ENCODE measurements around the gene CACYBP. TPM values are rescaled to one million over a fixed set of nuclear protein-coding genes. Genes with fewer than 3 reads are reported as not detected.
"Not testable (repeated sequence)": the region's sequence is repeated elsewhere in the genome, so short reads cannot be mapped to it uniquely, and the experiment has no call there.

CACYBP gene
- total RNA-seq, 1 experiment from 2014 or later: 183 TPM

GRCh38 chr1:175040324-175040879 is 40.7 kb downstream of the CACYBP start:
- Histone ChIP-seq H3K27me3 (replicated peaks; ENCODE audit: control insufficient read depth, insufficient read depth, low read length) (no peaks in the 10 kb centered on the region), H3K4me3 (ENCODE audit: low read depth, low read length) (no peak overlapping the region), H3K9me3 (no peaks in the 10 kb centered on the region), H3K4me1 (no peaks in the 10 kb centered on the region), H3K36me3 (ENCODE audit: control insufficient read depth, insufficient read depth, low read length) (no peaks in the 10 kb centered on the region)
- H3K36me3 Mint-ChIP-seq (ENCODE audit: insufficient read depth, unreplicated experiment): no peaks in the 10 kb centered on the region
- no peak overlapping the region for H3K4me3 Mint-ChIP-seq (ENCODE audit: unreplicated experiment)
- ChIA-PET CTCF (interaction anchor here (0.6 to 1.0 kb wide), 2 partner anchors 11 to 85 kb away, joined by 3 to 7 read pairs; no protein-coding TSS in a partner anchor), POLR2A (no interaction called here)
- peaks cover 7% of the 10 kb centered on the region for H3K4me1 Mint-ChIP-seq (ENCODE audit: low read depth, unreplicated experiment)
- TF ChIP-seq CTCF (IDR thresholded peaks at IDR 0.05; ENCODE audit: insufficient read depth in 1 of 2, low read depth in 1 of 2, low read length in 1 of 2, severe bottlenecking in 1 of 2, unreplicated experiment in 1 of 2): no peak
- H3K27me3 Mint-ChIP-seq (ENCODE audit: insufficient read depth, unreplicated experiment): no peaks in the 10 kb centered on the region
- no peaks in the 10 kb centered on the region for H3K9me3 Mint-ChIP-seq (ENCODE audit: unreplicated experiment)
- no peak overlapping the region for H3K27ac Mint-ChIP-seq (ENCODE audit: unreplicated experiment)
- no peak for DNase-seq
- intact Hi-C loops (cut with micrococcal nuclease; ENCODE audit: unreplicated experiment): no loop called here
- no TSS peak for BruUV-seq (replicated peaks)

- intact Hi-C loops (cut with micrococcal nuclease; ENCODE audit: unreplicated experiment): no loop called here
- H3K27me3 Mint-ChIP-seq (ENCODE audit: insufficient read depth, unreplicated experiment): peaks cover 2% of the 10 kb centered on the region
- no peaks in the 10 kb centered on the region for H3K36me3 Mint-ChIP-seq (ENCODE audit: insufficient read depth, unreplicated experiment)
- CTCF ChIA-PET: no interaction called here
- H3K4me3 Mint-ChIP-seq (ENCODE audit: unreplicated experiment): no peak overlapping the region
- no peak for TF ChIP-seq CTCF (IDR thresholded peaks at IDR 0.05; ENCODE audit: insufficient read depth in 1 of 2, low read depth in 1 of 2, low read length in 1 of 2, severe bottlenecking in 1 of 2, unreplicated experiment in 1 of 2)
- no peak overlapping the region for H3K27ac Mint-ChIP-seq (ENCODE audit: unreplicated experiment)
- Histone ChIP-seq H3K36me3 (ENCODE audit: control insufficient read depth, insufficient read depth, low read length) (no peaks in the 10 kb centered on the region), H3K27me3 (replicated peaks; ENCODE audit: control insufficient read depth, insufficient read depth, low read length) (no peaks in the 10 kb centered on the region), H3K4me3 (ENCODE audit: low read depth, low read length) (no peak overlapping the region), H3K4me1 (no peaks in the 10 kb centered on the region), H3K9me3 (no peaks in the 10 kb centered on the region)
- peaks cover 6% of the 10 kb centered on the region for H3K9me3 Mint-ChIP-seq (ENCODE audit: unreplicated experiment)
- no peak for DNase-seq
- POLR2A ChIA-PET: no interaction called here
- peaks cover 7% of the 10 kb centered on the region for H3K4me1 Mint-ChIP-seq (ENCODE audit: low read depth, unreplicated experiment)
- no TSS peak for BruUV-seq (replicated peaks)
These were observed 42.9 kb downstream of the CACYBP start for GRCh38 chr1:175042650-175043049.

GRCh38 chr1:175043824-175044223 is 44.1 kb downstream of the CACYBP start:
- H3K4me3 Mint-ChIP-seq (ENCODE audit: unreplicated experiment): no peak overlapping the region
- peaks cover 11% of the 10 kb centered on the region for H3K27me3 Mint-ChIP-seq (ENCODE audit: insufficient read depth, unreplicated experiment)
- intact Hi-C loops (cut with micrococcal nuclease; ENCODE audit: unreplicated experiment): no loop called here

GRCh38 chr1:175044591-175044990 is 44.8 kb downstream of the CACYBP start:
- H3K36me3 Mint-ChIP-seq (ENCODE audit: insufficient read depth, unreplicated experiment); H3K4me3 ChIP-seq (ENCODE audit: low read depth, low read length); DNase-seq; POLR2A ChIA-PET; BruUV-seq (replicated peaks); H3K36me3 ChIP-seq (ENCODE audit: control insufficient read depth, insufficient read depth, low read length); H3K4me1 Mint-ChIP-seq (ENCODE audit: low read depth, unreplicated experiment); H3K27ac Mint-ChIP-seq (ENCODE audit: unreplicated experiment); H3K9me3 ChIP-seq; H3K4me1 ChIP-seq; intact Hi-C loops (cut with micrococcal nuclease; ENCODE audit: unreplicated experiment); H3K4me3 Mint-ChIP-seq (ENCODE audit: unreplicated experiment); H3K27me3 ChIP-seq (replicated peaks; ENCODE audit: control insufficient read depth, insufficient read depth, low read length): not testable (repeated sequence)
- Mint-ChIP-seq H3K9me3 (ENCODE audit: unreplicated experiment) (peaks cover 10% of the 10 kb centered on the region), H3K27me3 (ENCODE audit: insufficient read depth, unreplicated experiment) (peaks cover 17% of the 10 kb centered on the region)
- CTCF ChIA-PET: interaction anchor here (0.8 kb wide), 1 partner anchor 81 kb away, joined by 4 read pairs; no protein-coding TSS in a partner anchor

More at GRCh38 chr1:175043824-175044223, 44.1 kb downstream of the CACYBP start:
- H3K4me3 ChIP-seq (ENCODE audit: low read depth, low read length): no peak overlapping the region
- H3K27me3 ChIP-seq (replicated peaks; ENCODE audit: control insufficient read depth, insufficient read depth, low read length): no peaks in the 10 kb centered on the region
- H3K36me3 ChIP-seq (ENCODE audit: control insufficient read depth, insufficient read depth, low read length): no peaks in the 10 kb centered on the region
- DNase-seq: no peak
- no peak overlapping the region for H3K27ac Mint-ChIP-seq (ENCODE audit: unreplicated experiment)
- no peaks in the 10 kb centered on the region for H3K36me3 Mint-ChIP-seq (ENCODE audit: insufficient read depth, unreplicated experiment)
- H3K9me3 Mint-ChIP-seq (ENCODE audit: unreplicated experiment): peaks cover 10% of the 10 kb centered on the region
- POLR2A ChIA-PET: no interaction called here
- CTCF ChIA-PET: no interaction called here
- H3K4me1 Mint-ChIP-seq (ENCODE audit: low read depth, unreplicated experiment): peaks cover 7% of the 10 kb centered on the region
- BruUV-seq (replicated peaks): no TSS peak
- no peaks in the 10 kb centered on the region for H3K4me1 ChIP-seq
- no peaks in the 10 kb centered on the region for H3K9me3 ChIP-seq
- TF ChIP-seq CTCF (IDR thresholded peaks at IDR 0.05; ENCODE audit: insufficient read depth in 1 of 2, low read depth in 1 of 2, low read length in 1 of 2, severe bottlenecking in 1 of 2, unreplicated experiment in 1 of 2): no peak
